ENCODE results near the gene KCTD16. TPM values are rescaled to one million over a fixed set of nuclear protein-coding genes. Genes with fewer than 3 reads are reported as not detected.

KCTD16 gene
- total RNA-seq, 8 experiments from 2014 or later = 0.09 to 10.6 (median 1.8) TPM

GRCh38 chr5:144273232-144274027, 102.8 kb downstream of the KCTD16 start:
- peak in 1 of 8 experiments; percentile 37 for ATAC-seq (replicated peaks in 6 of 8)
- Histone ChIP-seq H3K4me3 (no peak overlapping the region), H3K27ac (no peak overlapping the region), H3K4me1 (replicated peaks in 1 of 2) (peaks cover 4 to 7% of the 10 kb centered on the region in 2 donors)
- WGBS, 10 experiments = 20 to 100% (median 89%) methylated on average over 1 to 2 of the region's 2 CpGs; no CpG with 5 or more reads in 2 of the 10 experiments
- in situ Hi-C loops (cut with MboI; ENCODE audit: low pct_unique_long_range_greater_than_20kb in 2 of 9, low sequenced_read_pairs in 9 of 9, unreplicated experiment in 9 of 9) = no loop called here

- 0 to 38% (median 16%) methylated on average over 2 to 5 of the region's 5 CpGs for WGBS, 10 experiments
- peak in 5 of 8 experiments; percentile 54 to 91 (median 68) for ATAC-seq (replicated peaks in 6 of 8)
- no peak overlapping the region for H3K27ac ChIP-seq
- in situ Hi-C loops (cut with MboI; ENCODE audit: low pct_unique_long_range_greater_than_20kb in 2 of 9, low sequenced_read_pairs in 9 of 9, unreplicated experiment in 9 of 9) = no loop called here
- H3K4me3 ChIP-seq = no peak overlapping the region
- H3K4me1 ChIP-seq (replicated peaks in 1 of 2) = peaks cover 4 to 7% of the 10 kb centered on the region in 2 donors
Observed at GRCh38 chr5:144275329-144275728, 104.7 kb downstream of the KCTD16 start.

- Histone ChIP-seq H3K4me1 (replicated peaks in 1 of 2) (peaks cover 4 to 7% of the 10 kb centered on the region in 2 donors), H3K27ac (no peak overlapping the region), H3K4me3 (no peak overlapping the region)
- in situ Hi-C loops (cut with MboI; ENCODE audit: low pct_unique_long_range_greater_than_20kb in 2 of 9, low sequenced_read_pairs in 9 of 9, unreplicated experiment in 9 of 9) = no loop called here
- ATAC-seq (replicated peaks in 6 of 8) = peak in 1 of 8 experiments; percentile 18
- 0 to 100% (median 15%) methylated on average over 1 to 5 of the region's 5 CpGs; no CpG with 5 or more reads in 3 of the 10 experiments for WGBS, 10 experiments
Observed at GRCh38 chr5:144276034-144276822, 105.6 kb downstream of the KCTD16 start.

- no peaks in the 10 kb centered on the region for H3K4me1 ChIP-seq (replicated peaks in 1 of 2)
- no peak overlapping the region for H3K4me3 ChIP-seq
- WGBS, 10 experiments = 0 to 100% (median 48%) methylated on average over 1 of the region's 1 CpG; no CpG with 5 or more reads in 2 of the 10 experiments
- ATAC-seq (replicated peaks in 6 of 8) = no peak
- in situ Hi-C loops (cut with MboI; ENCODE audit: low pct_unique_long_range_greater_than_20kb in 2 of 9, low sequenced_read_pairs in 9 of 9, unreplicated experiment in 9 of 9) = no loop called here
- no peak overlapping the region for H3K27ac ChIP-seq
Observed at GRCh38 chr5:144281784-144282183, 111.1 kb downstream of the KCTD16 start.

- in situ Hi-C loops (cut with MboI; ENCODE audit: low pct_unique_long_range_greater_than_20kb in 2 of 9, low sequenced_read_pairs in 9 of 9, unreplicated experiment in 9 of 9) = no loop called here
- WGBS, 10 experiments = 10 to 100% (median 100%) methylated on average over 2 of the region's 2 CpGs; no CpG with 5 or more reads in 3 of the 10 experiments
- H3K4me3 ChIP-seq = no peak overlapping the region
- no peak overlapping the region for H3K27ac ChIP-seq
- H3K4me1 ChIP-seq (replicated peaks in 1 of 2) = no peaks in the 10 kb centered on the region
- ATAC-seq (replicated peaks in 6 of 8) = no peak
Observed at GRCh38 chr5:144284036-144284435, 113.4 kb downstream of the KCTD16 start.

GRCh38 chr5:144284931-144285502, 114.3 kb downstream of the KCTD16 start:
- Histone ChIP-seq H3K4me1 (replicated peaks in 1 of 2) (no peaks in the 10 kb centered on the region), H3K4me3 (no peak overlapping the region), H3K27ac (no peak overlapping the region)
- ATAC-seq (replicated peaks in 6 of 8) = no peak
- 0 to 100% (median 65%) methylated on average over 1 to 2 of the region's 2 CpGs for WGBS, 10 experiments
- in situ Hi-C loops (cut with MboI; ENCODE audit: low pct_unique_long_range_greater_than_20kb in 2 of 9, low sequenced_read_pairs in 9 of 9, unreplicated experiment in 9 of 9) = no loop called here

GRCh38 chr5:144289277-144289676, 118.6 kb downstream of the KCTD16 start:
- Histone ChIP-seq H3K4me1 (replicated peaks in 1 of 2) (no peaks in the 10 kb centered on the region), H3K27ac (no peak overlapping the region), H3K4me3 (no peak overlapping the region)
- no peak for ATAC-seq (replicated peaks in 6 of 8)
- WGBS, 10 experiments = 58 to 100% (median 96%) methylated on average over 1 to 2 of the region's 2 CpGs; no CpG with 5 or more reads in 2 of the 10 experiments
- in situ Hi-C loops (cut with MboI; ENCODE audit: low pct_unique_long_range_greater_than_20kb in 2 of 9, low sequenced_read_pairs in 9 of 9, unreplicated experiment in 9 of 9) = no loop called here

GRCh38 chr5:144292029-144292428, 121.4 kb downstream of the KCTD16 start:
- in situ Hi-C loops (cut with MboI; ENCODE audit: low pct_unique_long_range_greater_than_20kb in 2 of 9, low sequenced_read_pairs in 9 of 9, unreplicated experiment in 9 of 9) = no loop called here
- Histone ChIP-seq H3K27ac (no peak overlapping the region), H3K4me1 (replicated peaks in 1 of 2) (no peaks in the 10 kb centered on the region), H3K4me3 (no peak overlapping the region)
- no peak for ATAC-seq (replicated peaks in 6 of 8)

GRCh38 chr5:144295284-144295683, 124.6 kb downstream of the KCTD16 start:
- no peak overlapping the region for H3K27ac ChIP-seq
- in situ Hi-C loops (cut with MboI; ENCODE audit: low pct_unique_long_range_greater_than_20kb in 2 of 9, low sequenced_read_pairs in 9 of 9, unreplicated experiment in 9 of 9) = no loop called here
- H3K4me3 ChIP-seq = no peak overlapping the region
- no peak for ATAC-seq (replicated peaks in 6 of 8)
- H3K4me1 ChIP-seq (replicated peaks in 1 of 2) = no peaks in the 10 kb centered on the region

GRCh38 chr5:144297081-144297480, 126.4 kb downstream of the KCTD16 start:
- Histone ChIP-seq H3K4me3 (no peak overlapping the region), H3K27ac (no peak overlapping the region), H3K4me1 (replicated peaks in 1 of 2) (no peaks in the 10 kb centered on the region)
- in situ Hi-C loops (cut with MboI; ENCODE audit: low pct_unique_long_range_greater_than_20kb in 2 of 9, low sequenced_read_pairs in 9 of 9, unreplicated experiment in 9 of 9) = no loop called here
- WGBS, 10 experiments = 50 to 100% (median 84%) methylated on average over 2 to 3 of the region's 3 CpGs; no CpG with 5 or more reads in 2 of the 10 experiments
- ATAC-seq (replicated peaks in 6 of 8) = no peak

- no peak overlapping the region for H3K27ac ChIP-seq
- no peak overlapping the region for H3K4me3 ChIP-seq
- in situ Hi-C loops (cut with MboI; ENCODE audit: low pct_unique_long_range_greater_than_20kb in 2 of 9, low sequenced_read_pairs in 9 of 9, unreplicated experiment in 9 of 9) = no loop called here
- WGBS, 10 experiments = 21 to 100% (median 42%) methylated on average over 1 to 3 of the region's 3 CpGs; no CpG with 5 or more reads in 1 of the 10 experiments
- ATAC-seq (replicated peaks in 6 of 8) = no peak
- H3K4me1 ChIP-seq (replicated peaks in 1 of 2) = no peaks in the 10 kb centered on the region
Observed at GRCh38 chr5:144298658-144299057, 128.0 kb downstream of the KCTD16 start.

- 21 to 100% (median 80%) methylated on average over 1 to 3 of the region's 3 CpGs; no CpG with 5 or more reads in 1 of the 10 experiments for WGBS, 10 experiments
- H3K27ac ChIP-seq = no peak overlapping the region
- no peak for ATAC-seq (replicated peaks in 6 of 8)
- H3K4me3 ChIP-seq = no peak overlapping the region
- peaks cover 0 to 7% of the 10 kb centered on the region in 2 donors for H3K4me1 ChIP-seq (replicated peaks in 1 of 2)
- in situ Hi-C loops (cut with MboI; ENCODE audit: low pct_unique_long_range_greater_than_20kb in 2 of 9, low sequenced_read_pairs in 9 of 9, unreplicated experiment in 9 of 9) = no loop called here
Observed at GRCh38 chr5:144304688-144305087, 134.0 kb downstream of the KCTD16 start.

- H3K27ac ChIP-seq = no peak overlapping the region
Observed at GRCh38 chr5:144307736-144308135, 137.1 kb downstream of the KCTD16 start.

More at GRCh38 chr5:144307736-144308135, 137.1 kb downstream of the KCTD16 start:
- H3K4me3 ChIP-seq = no peak overlapping the region
- in situ Hi-C loops (cut with MboI; ENCODE audit: low pct_unique_long_range_greater_than_20kb in 2 of 9, low sequenced_read_pairs in 9 of 9, unreplicated experiment in 9 of 9) = no loop called here
- peaks cover 0 to 7% of the 10 kb centered on the region in 2 donors for H3K4me1 ChIP-seq (replicated peaks in 1 of 2)
- WGBS, 10 experiments = 0 to 60% (median 54%) methylated on average over 1 to 4 of the region's 4 CpGs; no CpG with 5 or more reads in 4 of the 10 experiments
- ATAC-seq (replicated peaks in 6 of 8) = peak in 2 of 8 experiments; percentile 29 to 41
